Placental pericyte (primary cell): ENCODE results near the gene HYOU1. TPM values are rescaled to one million over a fixed set of nuclear protein-coding genes. Genes with fewer than 3 reads are reported as not detected.

Source experiments
- small RNA-seq: library from RNA; depleted of rRNA; stranded (forward); fragments of <200 nt; gene quantifications from one replicate; pipeline ENCODE3, GENCODE V24; 2012; ENCODE audit warnings: low replicate concordance
- total RNA-seq: library from RNA; depleted of rRNA; stranded (reverse); fragments of >200 nt; gene quantifications from 2 replicates; pipeline ENCODE4 v1.2.3, GENCODE V29; 2012

Gene HYOU1, protein sequence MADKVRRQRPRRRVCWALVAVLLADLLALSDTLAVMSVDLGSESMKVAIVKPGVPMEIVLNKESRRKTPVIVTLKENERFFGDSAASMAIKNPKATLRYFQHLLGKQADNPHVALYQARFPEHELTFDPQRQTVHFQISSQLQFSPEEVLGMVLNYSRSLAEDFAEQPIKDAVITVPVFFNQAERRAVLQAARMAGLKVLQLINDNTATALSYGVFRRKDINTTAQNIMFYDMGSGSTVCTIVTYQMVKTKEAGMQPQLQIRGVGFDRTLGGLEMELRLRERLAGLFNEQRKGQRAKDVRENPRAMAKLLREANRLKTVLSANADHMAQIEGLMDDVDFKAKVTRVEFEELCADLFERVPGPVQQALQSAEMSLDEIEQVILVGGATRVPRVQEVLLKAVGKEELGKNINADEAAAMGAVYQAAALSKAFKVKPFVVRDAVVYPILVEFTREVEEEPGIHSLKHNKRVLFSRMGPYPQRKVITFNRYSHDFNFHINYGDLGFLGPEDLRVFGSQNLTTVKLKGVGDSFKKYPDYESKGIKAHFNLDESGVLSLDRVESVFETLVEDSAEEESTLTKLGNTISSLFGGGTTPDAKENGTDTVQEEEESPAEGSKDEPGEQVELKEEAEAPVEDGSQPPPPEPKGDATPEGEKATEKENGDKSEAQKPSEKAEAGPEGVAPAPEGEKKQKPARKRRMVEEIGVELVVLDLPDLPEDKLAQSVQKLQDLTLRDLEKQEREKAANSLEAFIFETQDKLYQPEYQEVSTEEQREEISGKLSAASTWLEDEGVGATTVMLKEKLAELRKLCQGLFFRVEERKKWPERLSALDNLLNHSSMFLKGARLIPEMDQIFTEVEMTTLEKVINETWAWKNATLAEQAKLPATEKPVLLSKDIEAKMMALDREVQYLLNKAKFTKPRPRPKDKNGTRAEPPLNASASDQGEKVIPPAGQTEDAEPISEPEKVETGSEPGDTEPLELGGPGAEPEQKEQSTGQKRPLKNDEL
- total RNA-seq, result 179 and 1,291 TPM in 2 replicates

DNA sequence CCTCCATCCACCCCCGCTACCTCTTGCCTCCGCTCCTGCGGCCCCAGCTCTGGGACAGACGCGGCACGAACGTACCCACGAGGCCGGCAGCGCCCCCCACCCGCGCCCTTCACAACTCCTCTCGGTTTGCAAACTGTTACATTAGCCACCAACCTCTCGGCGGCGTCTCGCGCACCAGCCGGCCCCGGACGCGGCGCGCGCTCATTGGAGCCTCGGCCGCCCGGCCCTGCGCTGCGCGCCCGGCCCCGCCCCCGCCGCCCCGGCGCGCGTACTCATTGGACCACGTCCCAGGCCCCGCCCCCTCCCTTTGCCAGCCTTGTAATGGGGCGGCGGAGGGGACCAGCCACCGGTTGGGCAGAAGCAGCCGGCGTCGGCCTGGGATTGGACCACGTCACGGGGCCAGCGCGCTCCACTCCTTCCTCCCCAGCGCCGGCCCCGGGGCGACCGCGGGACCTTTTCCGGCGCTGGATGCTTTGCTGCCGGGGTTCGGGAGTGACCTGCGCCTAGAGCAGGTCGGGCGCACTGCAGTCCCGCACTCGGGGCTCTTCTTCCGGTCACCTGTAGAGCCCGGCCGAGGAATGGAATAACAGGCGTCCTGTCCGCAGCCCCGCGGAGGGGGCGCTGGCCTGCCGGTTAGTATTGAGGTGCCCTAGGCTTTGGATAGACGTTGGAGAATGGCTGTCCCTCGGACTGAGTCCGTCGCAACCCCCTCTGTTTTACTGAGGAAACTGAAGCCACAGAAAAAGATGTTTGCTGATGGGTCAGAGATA, at the start of gene HYOU1:
TSS of gene HYOU1 (minus strand) at position 206 of the 770 bp plus-strand sequence. CDS start 1,045 bp downstream, outside the sequence.

DNA sequence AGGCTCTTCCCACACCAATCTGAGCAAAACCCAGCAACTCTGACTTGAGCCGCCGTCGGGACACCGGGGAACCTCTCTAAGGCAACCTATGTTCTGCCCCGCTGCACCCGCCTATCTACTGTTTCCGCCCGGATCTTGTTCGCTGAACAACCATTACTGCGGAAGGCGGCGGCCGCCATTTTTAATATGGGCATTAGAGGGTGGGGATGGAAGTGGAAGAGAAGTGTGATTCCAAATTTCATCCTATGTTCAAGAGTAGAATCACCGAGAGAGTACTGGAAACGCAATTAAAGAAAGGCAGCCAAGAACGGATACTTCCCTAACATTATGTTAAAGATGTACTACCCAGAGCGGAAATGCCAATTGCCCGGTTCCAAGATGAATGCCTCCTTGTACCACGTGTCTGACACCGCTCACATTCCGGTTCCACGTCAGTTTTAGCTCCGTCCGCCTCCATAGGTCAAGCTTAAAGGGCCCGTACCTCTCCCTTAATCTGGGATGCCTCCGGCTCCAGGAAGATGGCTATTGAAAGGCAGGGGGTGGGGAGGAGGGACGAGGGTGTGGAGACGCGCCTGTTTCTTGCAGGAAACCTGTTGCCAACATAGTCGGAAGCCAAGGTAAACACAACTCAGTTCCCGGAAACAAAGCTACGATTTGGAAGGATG, 44.9 kb upstream of the HYOU1 start, which contains the start of gene DPAGT1:
TSS of gene DPAGT1 (minus strand) at position 95 of the 665 bp plus-strand sequence. CDS start 198 bp downstream, outside the sequence.

DNA sequence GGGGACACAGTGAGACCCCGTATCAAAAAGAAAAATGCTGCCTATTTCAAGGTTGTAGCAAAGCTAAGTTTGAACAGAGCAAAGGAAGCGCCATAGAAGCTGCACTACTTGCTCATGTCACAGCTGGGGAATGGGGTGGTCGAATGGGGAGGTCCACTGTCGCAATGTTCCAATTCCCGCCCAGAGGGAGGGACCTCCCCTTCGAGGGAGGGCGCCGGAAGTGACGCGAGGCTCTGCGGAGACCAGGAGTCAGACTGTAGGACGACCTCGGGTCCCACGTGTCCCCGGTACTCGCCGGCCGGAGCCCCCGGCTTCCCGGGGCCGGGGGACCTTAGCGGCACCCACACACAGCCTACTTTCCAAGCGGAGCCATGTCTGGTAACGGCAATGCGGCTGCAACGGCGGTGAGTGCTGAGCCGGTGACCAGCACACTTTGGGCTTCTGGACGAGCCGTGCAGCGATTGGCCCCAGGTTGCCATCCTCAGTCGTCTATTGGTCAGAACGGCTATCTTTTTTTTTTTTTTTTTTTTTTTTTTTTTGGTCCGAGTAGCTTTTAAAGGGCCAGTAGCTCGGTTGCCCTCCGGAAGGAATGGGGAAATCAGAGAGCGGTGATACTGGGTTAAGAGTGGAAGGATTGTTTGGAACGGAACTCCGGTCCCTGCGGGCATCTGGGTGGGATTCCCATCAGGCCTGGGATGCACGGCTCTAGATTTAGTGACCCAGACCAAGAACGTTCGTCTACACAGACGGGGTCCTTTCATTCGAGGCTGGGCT, 27.8 kb upstream of the HYOU1 start, which contains the start of gene HMBS:
TSS of gene HMBS (plus strand) at position 219 of the 774 bp plus-strand sequence. CDS start at position 372, 153 bp downstream.

DNA sequence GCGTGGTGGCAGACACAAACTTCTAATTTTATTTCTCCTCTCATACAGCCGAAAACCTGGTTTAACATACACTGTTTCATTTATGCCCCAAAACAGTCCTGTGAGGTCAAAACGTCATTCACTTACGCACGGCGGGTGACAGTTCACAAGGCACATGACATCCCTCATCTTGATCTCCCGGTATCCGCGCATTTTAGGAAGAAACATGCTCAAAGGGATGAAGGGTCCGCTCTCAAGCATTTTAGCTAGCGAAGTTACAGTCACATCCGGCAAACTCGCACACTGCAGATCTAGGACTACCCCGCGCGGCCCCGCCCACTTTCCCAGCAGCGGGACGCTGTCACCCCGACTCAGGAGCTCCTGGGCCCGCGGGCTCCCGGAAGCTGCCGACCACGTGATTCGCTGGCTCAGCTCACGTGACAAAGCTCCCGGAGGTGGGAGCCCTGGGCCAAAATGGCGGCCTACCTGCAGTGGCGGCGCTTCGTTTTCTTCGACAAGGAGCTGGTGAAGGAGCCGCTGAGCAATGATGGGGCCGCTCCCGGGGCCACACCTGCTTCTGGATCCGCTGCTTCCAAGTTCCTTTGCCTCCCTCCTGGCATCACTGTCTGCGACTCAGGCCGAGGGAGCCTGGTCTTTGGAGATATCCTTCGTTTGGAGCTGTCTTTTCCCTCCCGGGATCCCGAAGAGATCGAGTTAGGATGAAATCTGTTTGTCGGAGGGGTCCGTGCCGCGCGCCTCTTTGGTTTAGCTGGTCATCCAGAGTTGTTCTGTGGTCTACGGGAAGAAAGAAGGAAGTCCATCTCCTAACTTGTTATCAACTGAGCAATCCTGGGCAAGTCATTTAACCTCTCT, 10.6 kb upstream of the HYOU1 start, which contains the start of gene VPS11:
TSS of gene VPS11 (plus strand) at position 448 of the 852 bp plus-strand sequence. CDS start at position 454, 6 bp downstream.

DNA sequence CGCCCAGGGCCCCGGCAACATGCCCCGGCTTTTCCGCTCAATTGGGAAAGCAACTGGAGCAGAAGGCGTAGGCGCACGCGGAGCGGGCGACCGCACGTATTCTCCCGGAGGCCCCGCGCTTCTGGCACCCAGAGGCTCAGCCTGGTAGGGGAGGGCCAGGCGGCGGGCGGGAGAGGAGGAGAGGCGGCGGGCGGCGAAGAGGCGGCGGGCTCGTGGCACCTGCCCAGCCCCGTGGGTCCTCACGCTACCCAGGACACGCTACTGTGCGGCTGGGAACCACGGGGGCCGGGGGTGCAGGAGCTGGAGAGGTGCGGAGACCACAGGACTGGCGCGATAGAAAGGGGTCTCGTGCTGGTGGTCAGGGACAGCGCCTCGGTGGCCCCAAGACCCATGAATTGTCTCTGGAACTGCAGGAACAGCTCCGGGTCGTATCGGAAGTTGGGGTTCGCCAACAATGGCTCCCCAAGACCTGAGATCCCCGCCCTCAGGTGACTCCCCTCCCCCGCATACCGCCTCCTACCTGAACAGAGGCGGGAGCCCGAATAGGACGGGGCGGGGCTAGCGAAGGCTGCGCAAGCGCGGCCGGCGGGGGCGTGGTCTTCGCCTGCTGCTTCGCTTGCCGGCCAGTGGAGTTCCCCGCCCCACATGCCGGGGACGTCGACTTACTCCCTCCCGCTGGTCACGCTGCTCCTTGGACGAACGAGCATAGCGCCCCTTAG, 26.5 kb downstream of the HYOU1 start, which contains the start of gene SLC37A4:
TSS of gene SLC37A4 (minus strand) at position 549 of the 719 bp plus-strand sequence.

DNA sequence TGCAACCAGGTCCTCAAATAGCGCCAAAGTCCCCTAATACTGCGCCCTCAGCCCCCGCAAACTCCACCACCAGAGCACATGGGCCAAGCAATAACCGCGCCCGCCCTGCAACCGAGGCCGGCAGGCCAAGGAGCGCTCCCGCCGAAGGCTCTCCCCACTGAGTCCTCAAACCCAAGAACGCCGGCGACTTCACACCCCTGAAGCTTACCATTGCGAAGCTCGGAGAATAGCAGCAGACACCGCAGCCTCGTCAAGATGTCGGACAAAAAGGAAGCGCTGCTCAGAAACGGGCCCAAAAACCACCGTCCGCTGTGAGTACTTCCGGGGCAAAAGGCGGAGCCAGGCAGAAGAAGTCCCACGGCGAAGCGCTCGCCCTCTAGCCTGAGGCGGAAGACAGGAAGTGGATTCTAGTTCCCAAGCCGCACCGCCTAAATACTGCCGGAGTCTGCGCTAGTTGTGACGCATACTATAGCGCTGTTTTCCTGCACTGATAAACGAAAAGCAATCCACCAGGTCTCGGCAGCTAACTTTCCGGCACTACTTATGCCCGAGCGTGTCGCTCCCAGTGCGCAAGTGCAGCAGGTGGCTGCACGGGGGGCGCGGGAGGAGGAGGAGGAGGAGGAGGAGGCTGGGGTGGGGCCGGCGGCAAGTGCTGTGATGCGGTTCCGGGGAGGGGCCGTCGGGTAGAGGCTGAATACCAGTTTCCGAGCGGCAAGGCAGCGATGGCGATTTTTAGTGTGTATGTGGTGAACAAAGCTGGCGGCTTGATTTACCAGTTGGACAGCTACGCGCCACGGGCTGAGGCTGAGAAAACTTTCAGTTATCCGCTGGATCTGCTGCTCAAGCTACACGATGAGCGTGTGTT, 38.7 kb downstream of the HYOU1 start, which contains the start of the genes RPS25 and TRAPPC4:
TSS of gene RPS25 (minus strand) at position 270 of the 865 bp plus-strand sequence. CDS start at position 211, 59 bp downstream.
TSS of gene TRAPPC4 (plus strand) at position 693 of the 865 bp plus-strand sequence. CDS start at position 723, 30 bp downstream.

DNA sequence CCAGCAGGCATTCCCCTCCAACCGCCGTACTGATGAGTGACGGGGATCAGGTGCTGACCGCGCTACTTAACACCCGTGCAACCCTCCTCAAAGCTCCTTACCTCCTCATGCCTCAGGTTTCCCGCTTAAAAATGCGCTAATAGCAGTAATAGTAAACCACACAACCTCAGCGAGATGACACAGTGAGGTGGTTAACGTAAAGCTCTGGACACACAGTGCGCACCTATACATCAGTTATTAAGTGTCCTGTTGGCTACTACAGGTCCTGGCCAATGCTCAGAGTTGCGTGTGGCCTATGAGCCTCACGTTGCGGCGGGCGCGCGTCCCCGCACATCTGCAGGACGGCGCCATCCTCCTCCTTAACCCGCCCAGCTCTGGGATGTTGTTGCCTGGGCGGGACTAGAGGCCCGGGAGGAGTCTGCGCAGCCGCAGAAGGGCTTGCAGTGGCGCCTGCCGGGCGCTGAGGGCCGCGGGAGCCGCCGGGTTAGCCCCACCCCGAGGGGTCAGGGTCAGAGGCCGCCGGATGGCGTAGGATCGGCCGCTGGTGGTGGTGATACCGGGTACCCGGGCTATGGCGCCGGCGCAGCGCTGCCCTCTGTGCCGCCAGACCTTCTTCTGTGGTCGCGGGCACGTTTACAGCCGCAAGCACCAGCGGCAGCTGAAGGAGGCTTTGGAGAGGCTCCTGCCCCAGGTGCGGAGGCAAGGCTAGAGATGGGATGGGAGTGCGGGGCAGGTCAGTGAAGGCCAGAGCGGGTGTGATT, 59.2 kb downstream of the HYOU1 start, which contains the start of gene CENATAC:
TSS of gene CENATAC (plus strand) at position 512 of the 761 bp plus-strand sequence. CDS start at position 572, 60 bp downstream.

Small RNA genes lying within 50 kb of the gene (small RNA-seq; reads per million reads assigned to genes)
- not detected for gene AP003392.2
- not detected for gene RF00017
- not detected for gene RF00019

Other genes with a start within 250 kb of the HYOU1 start
- not detected in 2 replicates for gene CXCR5, start 173.3 kb downstream of the HYOU1 start, total RNA-seq
- 29.2 and 30.4 TPM in 2 replicates for gene BCL9L, start 131.3 kb downstream of the HYOU1 start, total RNA-seq
- gene UPK2, start 100.9 kb downstream of the HYOU1 start, total RNA-seq, result not detected in 2 replicates
- gene FOXR1, start 85.4 kb downstream of the HYOU1 start, total RNA-seq, result not detected in 2 replicates
- 16.2 and 30.6 TPM in 2 replicates for gene CENATAC, start 59.1 kb downstream of the HYOU1 start, total RNA-seq
- gene RPS25, start 38.9 kb downstream of the HYOU1 start, total RNA-seq, result 388 and 1,071 TPM in 2 replicates
- 90.2 and 124 TPM in 2 replicates for gene TRAPPC4, start 38.4 kb downstream of the HYOU1 start, total RNA-seq
- gene SLC37A4, start 26.3 kb downstream of the HYOU1 start, total RNA-seq, result 11.8 and 14.7 TPM in 2 replicates
- 32.1 and 45.1 TPM in 2 replicates for gene VPS11, start 10.6 kb upstream of the HYOU1 start, total RNA-seq
- gene HMBS, start 27.7 kb upstream of the HYOU1 start, total RNA-seq, result 8.5 and 14.5 TPM in 2 replicates
- 34.6 and 37.8 TPM in 2 replicates for gene DPAGT1, start 44.6 kb upstream of the HYOU1 start, total RNA-seq
- gene C2CD2L, start 50.1 kb upstream of the HYOU1 start, total RNA-seq, result 10.3 and 11.8 TPM in 2 replicates
- 22.8 and 23.2 TPM in 2 replicates for gene HINFP, start 64.4 kb upstream of the HYOU1 start, total RNA-seq
- 0.66 TPM in 1 of 2 replicates, not detected in the other for gene ABCG4, start 91.8 kb upstream of the HYOU1 start, total RNA-seq
- 13.1 and 16.5 TPM in 2 replicates for gene NLRX1, start 111.5 kb upstream of the HYOU1 start, total RNA-seq
- gene NHERF4, start 128.3 kb upstream of the HYOU1 start, total RNA-seq, result not detected in 2 replicates
- gene CBL, start 149.1 kb upstream of the HYOU1 start, total RNA-seq, result 12.7 and 30.2 TPM in 2 replicates